ENCODE results near the gene TMEM201. TPM values are rescaled to one million over a fixed set of nuclear protein-coding genes. Genes with fewer than 3 reads are reported as not detected.

The TMEM201 gene
- total and polyA plus RNA-seq, 2 of the 4 experiments (the other 2 are of a cell fraction) = 1.3 to 8.7 TPM

- Histone ChIP-seq H3K23ac (ENCODE audit: low read depth, low read length) (no peak overlapping the region), H2AFZ (replicated peaks; ENCODE audit: low read length, poor library complexity) (no peak overlapping the region), H4K91ac (ENCODE audit: insufficient read depth, low read depth, low read length) (no peak overlapping the region), H3K36me3 (ENCODE audit: control insufficient read depth, insufficient read depth, low read length) (peaks cover 29% of the 10 kb centered on the region; the same call in 1 of the 2 replicates), H3K9ac (ENCODE audit: low read depth, low read length) (no peak overlapping the region), H4K5ac (ENCODE audit: low read depth, low read length) (no peak overlapping the region), H3K9me3 (ENCODE audit: control insufficient read depth, insufficient read depth, low read length) (no peaks in the 10 kb centered on the region), H3K4me3 (ENCODE audit: insufficient read depth, low read depth, low read length) (no peak overlapping the region), H3K4me2 (ENCODE audit: low read depth, low read length) (no peak overlapping the region), H3K27me3 (ENCODE audit: control insufficient read depth, insufficient read depth, low read length) (no peaks in the 10 kb centered on the region), H3K18ac (ENCODE audit: low read depth, low read length) (no peak overlapping the region), H2BK5ac (ENCODE audit: low read depth, low read length, poor library complexity, severe bottlenecking) (no peak overlapping the region), H3K14ac (replicated peaks; ENCODE audit: low read depth, low read length) (no peak overlapping the region), H3K79me1 (ENCODE audit: low read depth in 1 of 2, low read length in 2 of 2) (0 out of 4 replicates have a peak, but pooled peaks cover 0 to under 1% of the 10 kb centered on the region in 2 experiments), H3K27ac (ENCODE audit: insufficient read depth, low read length) (no peak overlapping the region), H4K20me1 (ENCODE audit: insufficient read depth, low read length) (no peaks in the 10 kb centered on the region; the same call in 1 of the 2 replicates), H3K56ac (ENCODE audit: extremely low read depth, insufficient read depth, low read length) (no peak overlapping the region), H2BK120ac (ENCODE audit: low read depth, low read length) (no peak overlapping the region), H3K4me1 (ENCODE audit: control insufficient read depth, insufficient read depth, low read length) (no peaks in the 10 kb centered on the region; the same call in 1 of the 2 replicates), H3K9me1 (ENCODE audit: insufficient read depth, low read length) (no peaks in the 10 kb centered on the region), H3K4ac (ENCODE audit: low read depth, low read length) (no peak overlapping the region), H4K8ac (ENCODE audit: low read depth in 2 of 2, low read length in 2 of 2) (no peak overlapping the region), H2BK15ac (ENCODE audit: low read depth, low read length) (no peak overlapping the region), H2AK9ac (replicated peaks; ENCODE audit: low read depth, low read length, poor library complexity) (peak overlapping the region; percentile 13), H2BK20ac (ENCODE audit: low read depth, low read length) (no peak overlapping the region), H2AK5ac (ENCODE audit: low read depth, low read length) (no peak overlapping the region)
- ChIA-PET CTCF (no interaction called here), POLR2A (ENCODE audit: unreplicated experiment) (no interaction called here)
- TF ChIP-seq CHD1 (IDR thresholded peaks at IDR 0.05; ENCODE audit: low read depth, low read length) = no peak
- no peak for TF ChIP-seq NFE2L2 (IDR thresholded peaks at IDR 0.05; ENCODE audit: low read depth, low read length)
- ATAC-seq (ENCODE audit: low read depth) (no peak), DNase-seq (no peak)
- in situ Hi-C loops (cut with MboI; ENCODE audit: low sequenced_read_pairs) (no loop called here), intact Hi-C loops (cut with micrococcal nuclease) (no loop called here), dilution Hi-C loops (cut with HindIII; ENCODE audit: low sequenced_read_pairs, unreplicated experiment) (no loop called here)
- no TSS peak for BruUV-seq (replicated peaks)
- 93% methylated on average over 20 of the region's 26 CpGs; no CpG with 5 or more reads in 1 of the 2 experiments for WGBS, 2 experiments (ENCODE audit: extremely low coverage in 2 of 2, insufficient read length in 1 of 2)
Measured at GRCh38 chr1:9601942-9602793, 13.5 kb downstream of the TMEM201 start.

All from IMR-90 (cell line).